ENCODE measurements around the gene CDH7.

The CDH7 gene

GRCh38 chr18:65750389-65751154, at the start of gene CDH7:
Gene CDH7 (plus strand): TSS chr18:65751012. CDS start chr18:65762843, 11,831 bp downstream.
- no peak for DNase-seq (ENCODE audit: low spot score)

- no peak for DNase-seq (ENCODE audit: low spot score)
These were observed 46.8 kb upstream of the CDH7 start for GRCh38 chr18:65704046-65704445.

- DNase-seq (ENCODE audit: low spot score): no peak
These were observed 44.2 kb upstream of the CDH7 start for GRCh38 chr18:65706646-65707045.

GRCh38 chr18:65711493-65711892, 39.3 kb upstream of the CDH7 start:
- no peak for DNase-seq (ENCODE audit: low spot score)

- no peak for DNase-seq (ENCODE audit: low spot score)
These were observed 29.2 kb upstream of the CDH7 start for GRCh38 chr18:65721619-65722018.

- peak; percentile 25 for DNase-seq (ENCODE audit: low spot score)
These were observed 25.4 kb upstream of the CDH7 start for GRCh38 chr18:65725251-65726050.

- no peak for DNase-seq (ENCODE audit: low spot score)
These were observed 15.7 kb upstream of the CDH7 start for GRCh38 chr18:65735155-65735554.

- no peak for DNase-seq (ENCODE audit: low spot score)
These were observed 13.3 kb upstream of the CDH7 start for GRCh38 chr18:65737471-65737955.

GRCh38 chr18:65746936-65747335, 3.9 kb upstream of the CDH7 start:
- DNase-seq (ENCODE audit: low spot score): no peak

GRCh38 chr18:65748321-65748720, 2.5 kb upstream of the CDH7 start:
- DNase-seq (ENCODE audit: low spot score): no peak

GRCh38 chr18:65749841-65750240, 971 bp upstream of the CDH7 start:
- no peak for DNase-seq (ENCODE audit: low spot score)

- no peak for DNase-seq (ENCODE audit: low spot score)
These were observed 608 bp downstream of the CDH7 start for GRCh38 chr18:65751155-65752085.

- no peak for DNase-seq (ENCODE audit: low spot score)
These were observed 2.0 kb downstream of the CDH7 start for GRCh38 chr18:65752625-65753325.

GRCh38 chr18:65753520-65753919, 2.7 kb downstream of the CDH7 start:
- peak; percentile 54 for DNase-seq (ENCODE audit: low spot score)

GRCh38 chr18:65754121-65754520, 3.3 kb downstream of the CDH7 start:
- DNase-seq (ENCODE audit: low spot score): no peak

- no peak for DNase-seq (ENCODE audit: low spot score)
These were observed 4.8 kb downstream of the CDH7 start for GRCh38 chr18:65755616-65756015.

- no peak for DNase-seq (ENCODE audit: low spot score)
These were observed 9.6 kb downstream of the CDH7 start for GRCh38 chr18:65760457-65760856.

- no peak for DNase-seq (ENCODE audit: low spot score)
These were observed 11.0 kb downstream of the CDH7 start for GRCh38 chr18:65761636-65762295.

GRCh38 chr18:65762556-65762955, 11.7 kb downstream of the CDH7 start:
- DNase-seq (ENCODE audit: low spot score): no peak

- DNase-seq (ENCODE audit: low spot score): no peak
These were observed 16.6 kb downstream of the CDH7 start for GRCh38 chr18:65767406-65767805.
